Measurements from ENCODE around the gene GDI2.
"Not testable (repeated sequence)": the region's sequence is repeated elsewhere in the genome, so short reads cannot be mapped to it uniquely, and the experiment has no call there.

Gene GDI2

DNA sequence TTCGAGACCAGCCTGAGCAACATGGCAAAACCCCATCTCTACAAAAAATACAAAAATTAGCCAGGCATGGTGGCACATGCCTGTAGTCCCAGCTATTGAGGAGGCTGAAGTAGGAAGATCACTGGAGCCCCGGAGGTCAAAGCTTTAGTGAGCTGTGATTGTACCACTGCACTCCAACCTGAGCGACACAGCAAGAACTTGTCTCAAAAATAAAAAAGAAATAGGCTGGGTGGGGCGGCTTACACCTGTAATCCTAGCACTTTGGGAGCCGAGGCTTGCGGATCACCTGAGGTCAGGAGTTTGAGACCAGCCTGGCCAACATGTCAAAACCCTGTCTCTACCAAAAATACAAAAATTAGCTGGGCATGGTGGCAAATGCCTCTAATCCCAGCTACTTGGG, 13.3 kb upstream of the GDI2 start:
- DNase-seq, result not testable (repeated sequence)

DNA sequence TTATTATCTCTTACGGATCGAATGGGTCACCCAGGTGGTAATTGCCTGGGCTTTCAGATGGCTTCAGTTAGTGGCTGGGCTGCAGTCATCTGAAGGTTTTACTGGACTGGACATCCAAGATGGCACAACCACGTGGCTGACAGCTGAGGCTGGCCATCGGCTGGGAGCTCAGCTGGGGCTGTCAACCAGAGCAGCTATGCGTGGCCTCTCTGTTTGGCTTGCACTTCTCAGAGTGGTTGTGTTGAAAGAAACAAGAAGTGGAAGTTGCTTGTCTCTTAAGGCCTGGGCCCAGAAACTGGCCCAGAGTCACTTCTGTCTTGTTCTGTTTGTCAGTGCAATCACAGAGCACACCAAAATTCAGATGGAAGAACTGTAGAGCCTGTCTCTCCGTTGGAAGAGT, 5.7 kb upstream of the GDI2 start:
- no peak for DNase-seq

GRCh38 chr10:5818048-5818331, 4.8 kb upstream of the GDI2 start:
- no peak for DNase-seq

- no peak for DNase-seq
These were observed 4.3 kb upstream of the GDI2 start for GRCh38 chr10:5817322-5818047.

DNA sequence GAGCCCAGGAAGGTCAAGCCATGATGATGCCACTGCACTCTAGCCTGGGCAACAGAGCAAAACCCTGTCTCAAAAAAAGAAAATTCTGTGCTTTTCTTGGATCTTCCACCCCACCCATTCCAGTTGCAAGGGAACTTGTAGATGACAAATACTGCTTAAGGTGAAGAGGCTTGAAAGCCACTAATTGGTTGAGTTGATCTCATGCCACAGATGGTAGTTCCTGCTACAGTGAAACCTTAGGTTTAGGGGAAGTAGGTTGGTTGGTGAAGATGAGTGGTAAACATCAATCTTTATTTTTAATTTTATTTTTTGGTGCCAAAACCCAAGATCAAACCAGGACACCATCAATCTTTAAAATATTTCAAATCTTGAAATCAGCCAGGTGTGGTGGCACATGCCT, 2.9 kb upstream of the GDI2 start:
- no peak for DNase-seq

DNA sequence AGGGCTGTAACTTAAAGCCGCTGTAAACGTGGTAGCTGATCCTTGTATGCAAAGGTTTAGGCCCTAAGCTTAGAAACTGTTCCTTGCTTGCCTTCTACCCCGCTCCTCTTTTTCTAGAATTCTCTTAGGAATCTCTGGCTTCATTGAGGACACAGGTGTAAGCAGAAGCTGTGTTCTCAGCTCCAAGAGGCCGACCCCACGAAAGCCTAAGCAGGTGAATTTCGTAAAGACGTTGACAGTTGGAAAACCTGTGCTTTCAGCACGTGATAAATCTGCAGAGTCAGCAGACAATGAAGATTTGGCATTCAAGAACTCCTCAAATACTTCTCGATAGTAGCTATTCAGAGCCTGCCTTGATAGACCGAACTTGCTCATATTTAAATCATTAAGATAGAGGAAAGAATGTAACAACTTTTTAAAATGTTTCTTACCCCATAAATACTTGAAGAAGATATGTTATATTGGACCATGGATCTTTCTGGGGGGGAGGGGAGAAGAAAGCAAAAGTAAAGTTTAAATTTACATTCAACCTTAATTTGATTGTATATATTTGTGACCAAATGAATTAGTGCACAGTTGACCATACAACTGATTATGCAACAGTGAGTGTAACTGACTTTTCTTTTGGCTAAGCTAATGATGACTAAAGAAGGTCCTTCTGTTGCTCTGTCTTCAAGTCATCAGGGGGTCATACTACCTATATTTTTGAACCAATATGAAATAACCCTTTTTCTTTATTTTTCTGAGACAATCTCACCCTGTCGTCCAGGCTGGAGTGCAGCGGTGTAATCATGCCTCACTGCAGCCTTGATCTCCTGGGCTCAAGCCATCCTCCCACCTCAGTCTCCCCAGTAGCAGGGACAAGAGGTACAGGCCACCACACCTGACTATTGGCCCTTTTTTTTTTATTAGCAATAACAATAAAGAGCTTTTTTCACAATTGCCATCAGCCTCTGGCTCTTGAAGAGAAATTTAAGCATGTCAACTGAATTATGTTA, 1.2 kb upstream of the GDI2 start:
- DNase-seq, result no peak

- DNase-seq, result no peak
These were observed 218 bp downstream of the GDI2 start for GRCh38 chr10:5813091-5813340.

- no peak for DNase-seq
These were observed 747 bp downstream of the GDI2 start for GRCh38 chr10:5812283-5813090.

DNA sequence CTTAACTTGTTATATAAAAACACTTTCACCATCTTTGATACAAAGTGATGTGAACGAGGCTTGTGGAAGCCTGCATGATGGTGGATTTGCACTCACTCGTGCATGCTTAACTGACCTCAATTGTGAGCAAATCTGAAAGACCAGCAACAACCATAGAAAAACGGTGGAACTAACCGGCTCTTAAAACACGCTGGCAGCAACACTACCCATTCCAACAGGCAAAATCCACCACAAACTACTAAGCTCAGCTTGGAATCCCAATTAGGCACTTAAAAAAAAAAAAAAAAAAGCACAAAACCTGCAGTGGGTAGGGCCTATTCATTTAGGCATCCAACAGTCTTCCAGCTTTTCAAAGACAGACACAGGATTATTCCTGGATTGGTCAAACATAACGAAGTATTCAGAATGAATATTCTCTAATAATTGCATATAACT, 1.8 kb downstream of the GDI2 start:
- no peak for DNase-seq

GRCh38 chr10:5810225-5810624, 3.0 kb downstream of the GDI2 start:
- no peak for DNase-seq

DNA sequence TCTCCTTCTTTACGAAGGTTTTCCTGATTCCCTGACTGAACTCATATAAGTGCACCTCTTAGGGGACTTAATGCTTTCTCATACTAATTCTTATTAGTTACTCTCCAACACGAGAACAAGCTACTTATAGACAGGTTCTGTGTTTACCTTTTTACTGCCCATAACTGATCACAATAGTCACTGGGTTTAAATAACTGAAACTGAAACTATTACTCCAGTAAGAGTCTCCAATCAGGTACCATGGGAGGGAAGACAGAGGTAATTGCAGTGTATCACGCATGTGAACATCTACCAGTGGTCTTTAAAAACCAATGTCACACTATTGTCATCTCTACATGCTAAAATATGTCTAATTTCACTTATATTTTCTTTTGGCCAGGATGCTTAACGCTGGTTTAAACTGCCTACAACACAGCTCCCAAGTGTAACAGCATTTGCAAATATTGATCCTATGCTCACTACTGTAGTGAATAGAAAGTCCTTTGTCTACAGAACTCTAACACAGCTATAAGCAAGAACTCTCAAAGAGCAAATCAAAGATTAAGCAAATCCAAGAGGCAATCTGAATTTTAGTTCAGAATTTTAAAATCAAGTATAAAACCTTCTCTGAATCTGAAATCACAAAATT, 3.6 kb downstream of the GDI2 start:
- no peak for DNase-seq

DNA sequence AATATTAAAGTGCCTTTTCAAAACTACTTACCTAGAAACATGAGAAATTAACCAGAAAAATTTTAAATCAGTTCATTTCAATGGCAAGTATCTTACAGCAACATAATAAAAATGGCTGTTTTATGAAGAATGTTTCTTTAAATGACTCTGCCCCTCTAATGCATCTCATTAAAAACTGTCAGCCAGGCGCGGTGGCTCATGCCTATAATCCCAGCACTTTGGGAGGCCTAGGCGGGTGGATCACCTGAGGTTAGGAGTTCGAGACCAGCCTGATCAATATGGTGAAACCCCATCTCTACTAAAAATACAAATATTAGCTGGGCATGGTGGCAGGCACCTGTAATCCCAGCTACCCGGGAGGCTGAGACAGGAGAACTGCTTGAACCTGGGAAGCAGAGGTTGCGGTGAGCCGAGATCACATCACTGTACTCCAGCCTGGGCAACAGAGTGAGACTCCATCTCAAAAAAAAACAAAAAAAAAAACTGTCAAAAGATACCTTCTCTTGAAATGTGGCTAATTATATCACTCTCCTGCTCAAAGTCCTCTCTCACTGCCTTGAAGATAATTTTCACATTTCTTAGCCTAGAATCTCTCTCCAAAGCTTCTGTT, 4.3 kb downstream of the GDI2 start:
- DNase-seq, result not testable (repeated sequence)

GRCh38 chr10:5806745-5807144, 6.5 kb downstream of the GDI2 start:
- no peak for DNase-seq

GRCh38 chr10:5805711-5806110, 7.5 kb downstream of the GDI2 start:
- DNase-seq, result no peak

DNA sequence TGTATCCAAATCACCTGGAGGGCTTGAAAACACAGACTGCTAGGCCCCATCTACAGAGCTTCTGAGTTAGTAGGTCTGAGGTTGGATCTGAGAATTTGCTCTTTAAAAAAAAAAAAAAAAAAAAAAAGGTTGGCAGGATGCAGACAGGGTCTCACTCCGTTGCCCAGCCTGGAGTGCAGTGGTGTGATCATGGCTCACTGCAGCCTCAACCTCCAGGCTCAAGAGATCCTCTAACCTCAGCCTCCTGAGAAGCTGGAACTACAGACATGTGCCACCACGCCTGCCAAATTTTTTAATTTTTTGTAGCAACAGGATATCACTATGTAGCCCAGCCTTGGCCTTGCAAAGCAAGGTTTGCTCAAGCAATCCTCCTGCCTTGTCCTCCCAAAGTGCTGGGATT, 8.0 kb downstream of the GDI2 start:
- no peak for DNase-seq

DNA sequence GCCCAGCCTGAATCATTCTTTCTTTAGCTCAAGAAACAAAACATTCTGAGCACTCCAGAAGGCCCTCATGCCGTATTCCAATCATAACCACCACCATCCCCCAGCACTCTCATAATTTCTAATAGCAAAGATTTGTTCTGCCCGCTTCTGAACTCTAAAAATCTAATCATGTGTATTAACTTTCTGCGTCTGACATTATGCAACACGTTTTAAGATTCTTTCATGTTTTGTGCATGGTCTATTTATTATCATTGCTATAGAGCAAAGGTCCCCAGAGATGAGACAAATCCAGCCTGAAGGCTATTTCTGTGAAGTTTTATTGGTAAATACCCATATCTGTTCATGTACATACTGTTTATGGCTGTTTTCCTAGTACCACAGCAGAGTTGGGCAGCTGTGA, 8.8 kb downstream of the GDI2 start:
- DNase-seq, result no peak

DNA sequence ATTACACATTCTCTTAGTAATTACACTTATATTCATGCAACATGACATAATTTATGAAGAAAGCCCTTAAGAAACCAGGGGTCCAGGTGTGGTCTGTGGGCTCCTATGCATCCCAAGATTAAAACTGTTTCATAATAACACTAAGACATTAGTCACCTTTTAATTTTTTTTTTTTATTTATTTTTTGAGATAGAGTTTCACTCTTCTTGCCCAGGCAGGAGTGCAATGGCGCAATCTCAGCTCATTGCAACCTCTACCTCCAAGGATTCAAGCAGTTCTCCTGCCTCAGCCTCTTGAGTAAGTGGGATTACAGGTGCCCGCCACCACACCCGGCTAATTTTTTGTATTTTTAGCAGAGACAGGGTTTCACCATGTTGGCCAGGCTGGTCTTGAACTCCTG, 12.5 kb downstream of the GDI2 start:
- no peak for DNase-seq

- no peak for DNase-seq
These were observed 19.0 kb downstream of the GDI2 start for GRCh38 chr10:5794236-5794635.

DNA sequence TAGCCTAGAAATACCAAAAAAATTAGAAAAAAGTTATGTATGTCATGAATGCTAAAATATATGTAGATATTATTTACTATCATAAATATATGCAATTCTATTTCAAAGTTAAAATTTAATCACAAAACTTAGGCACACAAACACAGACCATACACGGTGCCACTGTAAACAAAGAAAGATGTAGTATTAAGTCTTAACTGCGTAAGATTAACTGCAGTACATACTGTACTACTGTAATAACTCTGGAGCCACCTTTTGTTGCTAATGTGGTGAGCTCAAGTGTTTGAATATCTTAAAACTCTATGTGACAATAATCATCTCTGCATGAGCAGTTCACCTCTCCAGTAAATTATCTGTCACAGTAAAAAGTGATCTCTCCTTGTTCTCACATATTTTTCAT, 23.6 kb downstream of the GDI2 start:
- no peak for DNase-seq

GRCh38 chr10:5788969-5789368, 24.3 kb downstream of the GDI2 start:
- DNase-seq, result no peak

DNA sequence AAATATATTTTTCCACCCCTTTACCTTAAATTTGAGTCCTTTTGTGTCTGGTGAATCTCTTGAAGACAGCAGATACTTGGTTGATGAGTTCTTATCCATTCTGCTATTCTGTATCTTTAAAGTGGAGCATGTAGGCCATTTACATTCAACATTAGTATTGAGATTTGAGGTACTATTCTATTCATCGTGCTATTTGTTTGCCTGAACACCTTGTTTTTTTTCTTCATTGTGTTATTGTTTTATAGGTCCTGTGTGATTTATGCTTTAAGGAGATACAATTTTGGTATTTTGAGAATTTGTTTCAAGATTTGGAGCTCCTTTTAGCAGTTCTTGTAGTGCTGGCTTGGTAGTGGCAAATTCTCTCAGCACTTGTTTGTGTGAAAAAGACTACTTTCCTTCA, 29.9 kb downstream of the GDI2 start:
- no peak for DNase-seq

GRCh38 chr10:5782174-5782573, 31.1 kb downstream of the GDI2 start:
- no peak for DNase-seq

DNA sequence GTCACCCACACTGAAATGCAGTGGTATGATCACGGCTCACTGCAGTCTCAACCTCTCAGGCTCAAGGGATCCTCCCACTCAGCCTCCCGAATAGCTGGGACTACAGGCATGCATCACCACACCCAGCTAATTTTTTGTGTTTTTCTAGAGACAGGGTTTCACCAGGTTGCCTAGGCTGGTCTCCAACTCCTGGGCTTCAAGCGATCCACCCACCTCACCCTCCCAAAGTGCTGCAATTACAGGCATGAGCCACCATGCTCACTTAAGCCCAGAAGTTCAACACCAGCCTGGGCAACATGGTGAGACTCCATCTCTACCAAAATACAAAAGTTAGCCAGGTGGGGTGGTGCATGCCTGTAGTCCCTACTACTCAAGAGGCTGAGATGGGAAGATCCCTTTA, 33.5 kb downstream of the GDI2 start:
- DNase-seq, result no peak

All from GDM1 (cell line).